HG03378 (cell line): ENCODE measurements around the gene COL6A3.

Experiments used
- ATAC-seq: cut with Tn5 transposase; IDR thresholded peaks from one replicate; pipeline ENCODE4 v1.9.1; 2021; ENCODE audit warnings: mild to moderate bottlenecking, moderate library complexity; ENCODE audit not compliant: unreplicated experiment

COL6A3 gene

GRCh38 chr2:237350070-237350469 lies 63.9 kb downstream of the COL6A3 start:
- ATAC-seq = no peak

DNA sequence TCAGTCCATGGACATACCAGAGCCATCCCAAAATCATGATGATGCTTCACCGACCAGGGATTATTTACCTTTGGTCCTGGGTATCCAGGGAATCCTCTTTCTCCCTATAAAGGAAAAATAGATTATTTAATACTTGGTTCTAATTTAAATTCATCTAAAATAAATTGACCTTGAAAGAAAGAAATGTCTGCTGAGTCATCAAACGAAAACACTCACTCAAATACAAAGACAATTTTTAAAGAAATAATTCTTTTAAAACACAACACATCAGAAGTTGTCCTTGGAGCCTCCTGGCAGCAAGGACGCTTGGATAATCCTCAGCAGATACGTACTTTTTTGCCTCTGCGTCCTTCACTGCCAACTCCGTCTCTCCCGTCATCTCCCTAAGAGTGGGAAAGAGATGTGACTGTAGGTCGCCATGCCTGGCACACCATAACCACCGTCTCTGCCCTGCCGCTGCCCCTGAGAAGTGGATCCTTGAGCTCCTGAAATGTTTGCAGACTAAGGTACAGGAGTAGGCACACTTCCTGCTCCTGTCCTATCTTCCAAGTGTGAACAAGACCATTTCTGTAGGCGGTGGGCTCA lies 65.6 kb downstream of the COL6A3 start:
- no peak for ATAC-seq

- ATAC-seq = no peak
Observed at GRCh38 chr2:237345891-237346640, 67.9 kb downstream of the COL6A3 start.

DNA sequence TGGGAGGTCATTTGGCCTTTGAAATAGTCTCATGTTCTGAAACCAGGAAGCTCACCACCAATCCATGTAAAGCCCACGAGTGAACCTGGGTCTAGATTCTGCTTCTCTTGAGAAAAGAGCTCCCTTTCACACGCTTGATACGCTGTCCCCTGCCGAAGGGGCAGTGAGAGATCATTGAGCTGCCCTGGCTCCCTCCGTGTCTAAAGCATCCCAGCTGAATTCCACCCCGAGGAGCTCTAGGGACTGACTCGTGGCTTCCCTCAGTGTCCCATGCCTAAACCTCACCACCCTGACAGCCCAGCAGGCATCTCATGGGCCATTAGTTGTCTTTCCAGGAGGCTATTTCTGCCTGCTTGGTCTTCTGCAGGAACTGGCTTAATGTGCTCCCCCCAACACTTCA lies 68.6 kb downstream of the COL6A3 start:
- ATAC-seq = no peak

- no peak for ATAC-seq
Observed at GRCh38 chr2:237344942-237345341, 69.0 kb downstream of the COL6A3 start.

DNA sequence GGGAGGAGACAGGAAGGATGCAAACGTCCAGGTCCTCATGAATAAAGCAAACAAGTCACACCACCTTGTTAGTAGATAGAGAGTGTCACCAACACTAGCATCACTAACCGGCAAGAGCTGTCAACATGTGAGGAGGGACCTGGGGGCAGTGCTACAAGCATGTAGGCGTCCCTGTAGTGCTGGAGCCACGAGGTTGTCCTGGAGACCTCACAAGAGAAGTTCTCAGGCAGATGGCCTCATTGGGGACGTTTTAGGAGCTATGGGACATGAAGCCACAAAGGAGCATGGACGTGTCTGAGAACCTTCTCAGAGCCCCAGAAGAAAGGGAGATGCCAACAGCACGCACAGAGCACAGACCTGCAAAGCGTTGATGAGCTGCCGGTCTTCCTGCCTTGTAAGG lies 70.0 kb downstream of the COL6A3 start:
- ATAC-seq = no peak

DNA sequence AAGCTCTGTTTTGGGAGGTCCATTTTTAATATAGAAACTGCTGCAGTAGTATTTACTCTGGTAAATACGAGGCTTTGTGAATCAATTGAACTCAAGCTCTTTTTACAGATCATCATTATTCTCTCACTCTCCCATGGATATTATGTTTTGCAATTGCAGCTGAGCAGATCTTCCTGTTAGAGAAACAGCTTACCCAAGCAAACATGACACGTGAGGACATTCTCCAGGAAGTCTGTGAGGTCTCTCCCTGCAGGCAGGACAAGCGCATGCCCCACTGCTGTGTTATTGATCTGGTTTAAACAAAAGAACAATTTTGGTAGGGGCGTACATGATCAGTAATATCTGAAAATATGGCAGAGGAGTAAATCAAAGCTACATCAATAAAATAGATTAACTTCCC lies 72.1 kb downstream of the COL6A3 start:
- ATAC-seq = no peak

DNA sequence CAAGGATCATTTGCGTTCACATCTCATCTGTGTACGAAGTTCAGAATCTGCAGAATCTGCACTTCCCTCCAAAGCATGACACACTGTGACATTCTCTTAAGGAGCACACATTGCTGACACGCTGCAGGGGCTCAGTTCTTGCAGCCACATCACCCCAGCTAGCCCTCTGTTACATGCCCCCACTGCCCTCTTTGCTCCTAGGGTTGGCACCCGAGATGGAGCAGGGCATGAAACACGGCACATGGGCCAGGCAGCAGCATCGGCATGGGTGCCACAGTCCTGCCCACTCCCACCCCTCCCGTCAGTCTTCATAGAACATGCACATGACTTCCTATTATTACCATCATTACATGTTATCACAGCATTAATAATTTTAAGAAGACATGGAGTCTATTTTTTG lies 76.4 kb downstream of the COL6A3 start:
- ATAC-seq = no peak

GRCh38 chr2:237336131-237336530 lies 77.8 kb downstream of the COL6A3 start:
- ATAC-seq = no peak

- ATAC-seq = no peak
Observed at GRCh38 chr2:237333748-237334147, 80.2 kb downstream of the COL6A3 start.

GRCh38 chr2:237330541-237330940 lies 83.4 kb downstream of the COL6A3 start:
- ATAC-seq = no peak

GRCh38 chr2:237327175-237327950 lies 86.6 kb downstream of the COL6A3 start:
- ATAC-seq = no peak

- ATAC-seq = no peak
Observed at GRCh38 chr2:237326266-237327171, 87.4 kb downstream of the COL6A3 start.

DNA sequence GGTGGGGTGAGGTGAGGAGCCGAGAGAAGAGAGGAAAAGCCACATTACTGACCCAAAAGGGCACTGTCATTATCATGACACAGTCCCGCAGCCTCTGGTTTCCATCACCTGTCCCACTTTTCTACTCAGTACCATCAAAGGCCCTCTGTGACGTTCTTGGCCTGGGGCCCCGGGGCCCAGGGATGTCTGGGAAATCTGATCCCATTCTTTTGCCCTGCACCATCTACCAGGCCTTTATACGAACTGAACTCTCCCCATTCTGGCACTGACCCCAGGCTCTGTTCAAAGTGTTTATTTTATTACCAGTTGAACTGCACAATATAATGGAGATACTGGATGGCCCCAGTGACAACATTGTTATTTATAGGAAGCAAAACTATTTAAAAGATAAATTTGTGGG lies 89.1 kb downstream of the COL6A3 start:
- no peak for ATAC-seq

DNA sequence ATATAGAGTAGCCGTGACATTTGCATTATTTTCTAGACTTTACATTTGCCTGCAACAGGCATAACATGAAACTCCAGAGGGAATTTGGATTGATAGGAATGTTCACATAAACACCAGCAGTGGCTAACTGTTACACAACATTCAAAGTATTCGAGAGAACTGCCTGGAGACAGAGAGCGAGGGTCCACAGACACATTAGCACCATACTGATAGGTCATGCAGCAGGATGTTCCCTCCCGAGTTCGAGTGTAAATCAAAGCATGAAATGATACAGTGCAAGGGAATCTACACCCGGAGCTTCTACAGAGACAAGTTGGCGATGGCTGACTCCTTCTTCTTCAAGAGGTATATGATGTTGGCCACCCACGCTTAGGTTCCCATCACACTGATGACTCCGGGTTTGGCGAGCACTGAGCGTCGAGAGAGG lies 89.5 kb downstream of the COL6A3 start:
- ATAC-seq = no peak

DNA sequence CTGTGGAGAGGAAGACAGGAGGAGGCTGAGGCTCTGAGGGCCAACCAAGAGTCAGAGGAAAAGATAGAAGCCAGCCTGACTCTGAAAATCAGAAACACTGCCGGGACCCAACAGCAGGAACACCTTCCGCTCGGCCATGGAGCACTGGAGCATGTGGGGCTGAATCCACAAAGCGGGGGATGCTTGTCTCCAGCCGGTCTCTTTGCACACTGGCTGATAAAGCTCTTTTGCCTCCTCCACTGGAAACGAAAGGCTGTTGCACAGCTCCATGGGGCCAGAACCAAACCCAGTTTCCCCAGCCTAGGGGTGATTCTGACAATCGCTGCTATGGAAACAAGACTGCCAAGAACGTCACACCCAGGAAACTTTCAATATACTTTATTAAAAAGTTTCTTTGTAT lies 90.3 kb downstream of the COL6A3 start:
- no peak for ATAC-seq

GRCh38 chr2:237322564-237322963 lies 91.4 kb downstream of the COL6A3 start:
- ATAC-seq = no peak

- ATAC-seq = no peak
Observed at GRCh38 chr2:237321746-237322145, 92.2 kb downstream of the COL6A3 start.

- ATAC-seq = no peak
Observed at GRCh38 chr2:237320801-237321560, 93.0 kb downstream of the COL6A3 start.

DNA sequence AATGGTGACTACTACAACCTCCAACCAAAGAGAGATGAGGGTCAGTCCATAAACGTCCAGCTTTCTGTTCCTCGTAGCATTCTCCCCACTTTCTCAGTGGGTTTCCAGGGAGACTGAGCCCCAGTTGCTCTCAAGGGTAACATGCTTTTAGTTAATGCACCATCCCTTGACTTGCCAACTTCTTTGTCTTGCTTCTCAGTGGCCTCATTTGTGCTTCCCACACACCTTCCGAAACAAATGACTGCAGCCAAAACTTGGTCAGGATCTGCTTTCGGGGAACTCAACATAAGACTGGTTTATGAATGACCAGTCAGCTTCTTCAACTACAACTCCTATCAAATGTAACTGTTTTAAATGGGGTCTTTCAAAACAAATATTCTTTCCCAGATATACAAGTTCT lies 94.1 kb downstream of the COL6A3 start:
- no peak for ATAC-seq
